Thoracic aorta (tissue), 2 donors: ENCODE data around the gene MYOF. TPM values are rescaled to one million over a fixed set of nuclear protein-coding genes. Genes with fewer than 3 reads are reported as not detected.
"Not testable (repeated sequence)": the region's sequence is repeated elsewhere in the genome, so short reads cannot be mapped to it uniquely, and the experiment has no call there.

Source experiments
- ATAC-seq: fragments of 150-250 bp; one replicate; pipeline ENCODE4 v1.8.0; 2017; ENCODE audit warnings: low read depth; ENCODE audit not compliant: insufficient number of reproducible peaks, low FRiP score
- DNase-seq: peaks from one replicate; pipeline ENCODE4 v3.0.0-alpha.2; 2020; ENCODE audit warnings: low spot score
- H3K27ac ChIP-seq, 2 donors: fragments of 200-600 bp; sonication (generic); 1 replicate in 1 of 2; 2 replicates in 1 of 2; pipeline ENCODE4 v1.5.1; 2016; ENCODE audit warnings: mild to moderate bottlenecking in 2 of 2, moderate library complexity in 2 of 2
- H3K27me3 ChIP-seq: fragments of 200-600 bp; sonication (generic); replicated peaks from 2 replicates; pipeline ENCODE4 v1.6.0; 2016; ENCODE audit warnings: mild to moderate bottlenecking; ENCODE audit not compliant: insufficient read depth
- H3K36me3 ChIP-seq: fragments of 200-600 bp; sonication (generic); one replicate; pipeline ENCODE4 v1.5.1; 2016
- H3K4me1 ChIP-seq, 2 donors: fragments of 200-600 bp; sonication (generic); 1 replicate in 1 of 2; 2 replicates in 1 of 2; pipeline versions ENCODE4 v1.5.1 to v1.6.0; 2016; ENCODE audit warnings: low read depth in 2 of 2, mild to moderate bottlenecking in 1 of 2; ENCODE audit not compliant: control insufficient read depth in 1 of 2
- H3K4me3 ChIP-seq: fragments of 200-600 bp; sonication (generic); 2 replicates; pipeline ENCODE4 v1.5.1; 2016; ENCODE audit warnings: mild to moderate bottlenecking
- H3K9me3 ChIP-seq: fragments of 200-600 bp; sonication (generic); 2 replicates; pipeline ENCODE4 v1.5.1; 2016
- total RNA-seq, 2 donors: library from RNA; depleted of rRNA; stranded (reverse); fragments of >200 nt; gene quantifications; one replicate each; pipeline versions ENCODE4 v1.1.0 to v1.2.3, GENCODE V29; 2016
- TF ChIP-seq, protein P1 (sequence below): fragments of 200-600 bp; sonication (generic); IDR thresholded peaks from one replicate; pipeline ENCODE4 v1.5.1; 2019; ENCODE audit warnings: antibody characterized with exemption

Gene MYOF
- total RNA-seq, 2 donors from 2014 or later: 132 to 138 TPM

DNA sequence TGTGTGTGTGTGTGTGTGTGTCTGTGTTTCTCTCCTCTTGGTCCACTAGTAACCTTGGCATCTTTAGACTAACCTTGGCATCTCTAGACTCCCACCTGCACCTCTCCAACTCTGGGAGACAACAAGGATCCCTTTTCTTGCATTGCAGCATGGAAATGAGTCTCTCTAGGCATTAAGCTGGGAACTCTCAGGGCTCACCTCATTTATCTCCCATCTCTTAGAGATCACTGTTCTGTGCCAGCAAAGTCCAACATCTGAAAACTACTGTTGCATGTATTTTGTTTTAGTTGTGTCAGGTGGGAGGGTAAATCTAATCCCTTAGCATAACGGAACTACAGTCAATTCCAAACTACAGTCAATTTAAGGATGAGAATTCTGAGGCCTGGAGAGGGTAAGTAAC, 38.7 kb downstream of the MYOF start:
- H3K36me3 ChIP-seq: no peaks in the 10 kb centered on the region
- H3K9me3 ChIP-seq: no peaks in the 10 kb centered on the region
- peaks cover 40 to 77% of the 10 kb centered on the region in 2 donors for H3K4me1 ChIP-seq
- ATAC-seq (no peak), DNase-seq (no peak)
- H3K27ac ChIP-seq: peak overlapping the region in 1 of 2 donors; percentile 97
- no peak overlapping the region for H3K4me3 ChIP-seq
- H3K27me3 ChIP-seq: no peaks in the 10 kb centered on the region
- TF ChIP-seq, protein P1, sequence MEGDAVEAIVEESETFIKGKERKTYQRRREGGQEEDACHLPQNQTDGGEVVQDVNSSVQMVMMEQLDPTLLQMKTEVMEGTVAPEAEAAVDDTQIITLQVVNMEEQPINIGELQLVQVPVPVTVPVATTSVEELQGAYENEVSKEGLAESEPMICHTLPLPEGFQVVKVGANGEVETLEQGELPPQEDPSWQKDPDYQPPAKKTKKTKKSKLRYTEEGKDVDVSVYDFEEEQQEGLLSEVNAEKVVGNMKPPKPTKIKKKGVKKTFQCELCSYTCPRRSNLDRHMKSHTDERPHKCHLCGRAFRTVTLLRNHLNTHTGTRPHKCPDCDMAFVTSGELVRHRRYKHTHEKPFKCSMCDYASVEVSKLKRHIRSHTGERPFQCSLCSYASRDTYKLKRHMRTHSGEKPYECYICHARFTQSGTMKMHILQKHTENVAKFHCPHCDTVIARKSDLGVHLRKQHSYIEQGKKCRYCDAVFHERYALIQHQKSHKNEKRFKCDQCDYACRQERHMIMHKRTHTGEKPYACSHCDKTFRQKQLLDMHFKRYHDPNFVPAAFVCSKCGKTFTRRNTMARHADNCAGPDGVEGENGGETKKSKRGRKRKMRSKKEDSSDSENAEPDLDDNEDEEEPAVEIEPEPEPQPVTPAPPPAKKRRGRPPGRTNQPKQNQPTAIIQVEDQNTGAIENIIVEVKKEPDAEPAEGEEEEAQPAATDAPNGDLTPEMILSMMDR: no peak

DNA sequence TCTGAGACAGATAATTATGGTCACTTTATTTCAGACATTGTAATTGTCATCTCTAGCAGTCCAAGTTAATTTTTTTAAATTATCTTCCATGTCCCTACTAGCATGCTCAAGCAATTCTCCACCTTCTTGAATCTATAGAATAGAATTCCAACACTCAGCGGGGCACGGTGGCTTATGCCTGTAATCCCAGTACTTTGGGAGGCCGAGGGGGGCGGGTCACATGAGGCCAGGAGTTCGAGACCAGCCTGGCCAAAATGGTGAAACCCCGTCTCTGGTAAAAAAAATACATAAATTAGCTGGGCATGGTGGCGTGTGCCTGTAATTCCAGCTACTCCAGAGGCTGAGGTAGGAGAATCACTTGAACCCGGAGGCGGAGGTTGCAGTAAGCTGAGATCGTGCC, 39.4 kb downstream of the MYOF start:
- ATAC-seq, H3K9me3 ChIP-seq, H3K36me3 ChIP-seq, H3K27me3 ChIP-seq, H3K4me3 ChIP-seq, DNase-seq: not testable (repeated sequence)
- Histone ChIP-seq H3K27ac (peak overlapping the region; percentile 3 to 97), H3K4me1 (peaks cover 48 to 85% of the 10 kb centered on the region in 2 donors)

DNA sequence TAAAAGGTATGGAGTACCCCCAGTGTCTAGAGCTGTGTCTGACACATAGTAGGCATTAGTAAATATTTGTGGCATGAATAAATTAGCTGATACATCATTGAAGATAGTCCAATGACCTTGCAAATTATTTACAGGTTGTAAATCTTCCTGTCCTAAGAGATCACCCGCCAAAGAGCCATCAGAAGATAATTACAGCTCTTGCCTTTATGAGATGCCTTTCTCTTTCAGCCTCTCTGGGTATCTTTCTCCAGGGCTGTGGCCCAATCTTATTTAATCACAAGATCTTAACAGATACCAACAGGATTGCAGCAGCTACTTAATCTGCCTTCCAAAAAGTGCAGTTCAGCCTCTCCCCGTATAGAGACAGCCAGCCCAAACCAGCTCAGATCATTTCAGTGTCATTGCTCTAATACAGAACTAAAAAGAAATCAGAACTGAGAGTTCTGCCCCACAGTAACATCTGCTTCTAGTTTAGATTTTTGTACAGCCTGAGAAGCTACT, 41.5 kb downstream of the MYOF start:
- TF ChIP-seq, protein P1: no peak
- H3K27me3 ChIP-seq: no peaks in the 10 kb centered on the region
- H3K4me1 ChIP-seq: peaks cover 51 to 93% of the 10 kb centered on the region in 2 donors
- H3K36me3 ChIP-seq: no peaks in the 10 kb centered on the region
- H3K27ac ChIP-seq: peak overlapping the region; percentile 97 to 100
- ATAC-seq (no peak), DNase-seq (no peak)
- H3K4me3 ChIP-seq: peak overlapping the region; percentile 28
- H3K9me3 ChIP-seq: no peaks in the 10 kb centered on the region

DNA sequence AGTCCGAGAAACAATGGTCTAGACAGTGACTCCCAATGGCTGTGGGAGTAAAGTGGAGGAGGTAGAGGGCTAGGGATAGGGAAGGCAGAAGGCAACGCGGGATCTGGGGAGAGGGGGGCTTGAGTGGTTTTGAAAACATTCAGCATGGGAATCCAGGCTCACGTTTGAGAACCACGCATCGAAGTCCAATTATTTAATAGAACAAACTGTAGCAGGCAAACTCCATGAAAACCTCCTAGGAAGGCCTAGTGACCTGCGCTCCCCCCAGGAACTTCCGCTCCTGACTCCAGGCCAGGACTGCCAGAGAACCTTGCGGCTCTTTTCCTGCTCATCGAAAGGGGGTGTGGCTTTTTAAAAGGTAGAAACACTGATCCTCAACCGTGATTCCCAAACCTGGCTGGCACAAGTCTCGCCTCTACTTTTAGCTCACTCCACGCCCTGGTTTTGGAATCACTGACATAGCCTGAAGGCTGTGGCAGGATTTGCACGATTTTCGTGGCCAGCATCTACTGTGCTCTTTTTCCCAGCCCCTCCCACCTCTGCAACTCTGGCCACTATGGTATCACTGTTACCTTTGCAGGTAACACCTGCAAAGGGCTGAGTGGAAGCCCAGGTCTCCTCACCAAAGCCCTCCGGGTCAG, 43.4 kb downstream of the MYOF start:
- no peak overlapping the region for H3K4me3 ChIP-seq
- no peaks in the 10 kb centered on the region for H3K27me3 ChIP-seq
- peaks cover 63 to 92% of the 10 kb centered on the region in 2 donors for H3K4me1 ChIP-seq

DNA sequence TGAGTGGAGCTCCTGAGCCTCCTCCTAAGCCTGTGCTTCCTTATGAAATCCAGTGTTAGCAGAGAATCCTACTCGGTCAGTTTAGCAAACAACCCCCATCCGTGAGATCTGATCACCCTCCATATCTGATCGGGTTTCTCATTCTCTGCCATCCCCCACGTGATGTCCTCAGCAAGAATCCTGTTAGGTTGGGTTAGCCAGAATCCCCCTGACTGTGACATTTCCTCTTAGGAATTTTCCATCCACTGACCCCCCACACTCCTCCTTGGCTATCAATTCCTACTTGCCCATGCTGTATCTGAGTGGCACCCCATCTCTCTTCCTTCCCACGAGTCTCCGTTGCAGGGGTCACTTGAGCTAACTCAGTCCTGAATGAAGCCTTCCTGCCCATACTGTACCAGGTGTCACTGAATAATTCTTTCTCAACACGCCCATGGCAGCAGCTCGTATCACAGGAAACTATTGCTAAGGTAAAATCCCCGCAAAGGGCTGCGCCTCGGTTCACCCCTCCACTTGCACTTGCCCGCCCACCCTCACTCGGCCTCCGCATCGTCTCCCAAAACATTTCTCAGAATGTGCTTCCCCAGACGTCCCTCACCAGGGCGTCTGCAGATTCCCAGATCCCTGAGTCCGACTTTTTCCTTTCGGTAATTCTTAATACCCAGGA, 44.1 kb downstream of the MYOF start:
- Histone ChIP-seq H3K4me3 (peak overlapping the region; percentile 55), H3K9me3 (no peaks in the 10 kb centered on the region), H3K27me3 (no peaks in the 10 kb centered on the region), H3K4me1 (peaks cover 65 to 93% of the 10 kb centered on the region in 2 donors), H3K27ac (peak overlapping the region; percentile 97 to 100), H3K36me3 (no peaks in the 10 kb centered on the region)
- DNase-seq (no peak), ATAC-seq (no peak)
- TF ChIP-seq, protein P1: no peak

More for the DNA sequence above, 43.4 kb downstream of the MYOF start:
- ATAC-seq (no peak), DNase-seq (no peak)
- H3K9me3 ChIP-seq: no peaks in the 10 kb centered on the region
- TF ChIP-seq, protein P1: no peak
- peak overlapping the region; percentile 97 to 100 for H3K27ac ChIP-seq
- no peaks in the 10 kb centered on the region for H3K36me3 ChIP-seq
